Endothelial cell of umbilical vein (primary cell): Measurements from ENCODE around the gene PAPPA2. TPM values are rescaled to one million over a fixed set of nuclear protein-coding genes. Genes with fewer than 3 reads are reported as not detected.

Experiments used
- BruUV-seq: library from RNA; stranded (reverse); fragments of 400-500 nt; replicated peaks from 2 replicates; lab custom pipeline; 2021; lab: Mats Ljungman, UMichigan
- CTCF ChIA-PET: fragments of 300-600, 350-600 bp; sonication (Branson Sonifier 250); formaldehyde crosslinking; loops from one replicate; lab custom pipeline; 2021; ENCODE audit warnings: antibody characterized with exemption, inconsistent platforms; lab: Charles Lee
- POLR2A ChIA-PET: fragments of 300-600, 350-600 bp; sonication (Branson Sonifier 250); formaldehyde crosslinking; loops from one replicate; lab custom pipeline; 2021; ENCODE audit warnings: antibody characterized with exemption, inconsistent platforms; lab: Charles Lee
- DNase-seq: peaks from one replicate; pipeline ENCODE4 v3.0.0-alpha.2; 2011; ENCODE audit warnings: low read depth, low spot score
- FAIRE-seq: peaks from 2 replicates; lab custom pipeline; 2011; peaks lifted over from hg19 to GRCh38; lab: Jason Lieb, UNC
- H2AFZ ChIP-seq: 2 replicates; pipeline ENCODE4 v1.6.0; 2012; ENCODE audit warnings: low read depth, low read length, control low read depth, inconsistent platforms
- H3K27ac ChIP-seq: 2 replicates; pipeline ENCODE4 v1.5.1; 2011; ENCODE audit warnings: low read depth, mild to moderate bottlenecking, control low read depth, low read length, moderate library complexity; ENCODE audit not compliant: insufficient read depth
- H3K27me3 ChIP-seq, 2 experiments: 2 replicates each; pipeline versions ENCODE4 v1.6.0 to v1.6.1; 2011; ENCODE audit warnings: low read length in 2 of 2, mixed read lengths in 1 of 2; ENCODE audit not compliant: control insufficient read depth in 2 of 2, insufficient read depth in 2 of 2
- H3K36me3 ChIP-seq, 2 experiments: 2 replicates in 1 of 2; 3 replicates in 1 of 2; pipeline ENCODE4 v1.5.1; 2011; ENCODE audit warnings: low read length in 2 of 2, mild to moderate bottlenecking in 1 of 2, moderate library complexity in 1 of 2; ENCODE audit not compliant: control insufficient read depth in 2 of 2, insufficient read depth in 2 of 2; ENCODE audit errors: extremely low read depth in 1 of 2
- H3K4me1 ChIP-seq: 3 replicates; pipeline ENCODE4 v1.5.1; 2011; ENCODE audit warnings: mild to moderate bottlenecking, low read length; ENCODE audit not compliant: control insufficient read depth, insufficient read depth; ENCODE audit errors: extremely low read depth
- H3K4me2 ChIP-seq: 2 replicates; pipeline ENCODE4 v1.6.1; 2011; ENCODE audit warnings: low read length, control low read depth, mixed read lengths; ENCODE audit not compliant: insufficient read depth
- H3K4me3 ChIP-seq, 3 experiments: fragments of 200-600 bp in 1 of 3; sonication (generic), shearing (Covaris generic) in 1 of 3; replicated peaks in 1 of 3; 2 replicates each; pipeline ENCODE4 v1.5.1; 2011 to 2016; ENCODE audit warnings: control low read depth in 3 of 3, low read length in 3 of 3, mild to moderate bottlenecking in 2 of 3, inconsistent platforms in 1 of 3, low read depth in 1 of 3, moderate library complexity in 1 of 3; ENCODE audit not compliant: insufficient read depth in 1 of 3
- H3K79me2 ChIP-seq: 2 replicates; pipeline ENCODE4 v1.6.0; 2012; ENCODE audit warnings: low read length, inconsistent platforms; ENCODE audit not compliant: control insufficient read depth, insufficient read depth
- H3K9ac ChIP-seq: replicated peaks from 2 replicates; pipeline ENCODE3; 2011; ENCODE audit warnings: low read length, control low read depth; ENCODE audit not compliant: insufficient read depth; ENCODE audit errors: extremely low read depth
- H3K9me1 ChIP-seq: replicated peaks from 3 replicates; pipeline ENCODE4 v1.6.0; 2011; ENCODE audit warnings: mild to moderate bottlenecking, low read length; ENCODE audit not compliant: control insufficient read depth, insufficient read depth; ENCODE audit errors: extremely low read depth
- H3K9me3 ChIP-seq: replicated peaks from 2 replicates; pipeline ENCODE4 v1.5.1; 2012; ENCODE audit warnings: low read length, inconsistent platforms; ENCODE audit not compliant: control insufficient read depth, insufficient read depth
- H4K20me1 ChIP-seq: replicated peaks from 2 replicates; pipeline ENCODE3; 2011; ENCODE audit warnings: mild to moderate bottlenecking, low read length; ENCODE audit not compliant: control insufficient read depth, insufficient read depth; ENCODE audit errors: extremely low read depth
- CTCF ChIP-seq, 2 donors: IDR thresholded peaks; 1 replicate in 1 of 2; 2 replicates in 1 of 2; pipeline ENCODE4 v1.5.1; 2011; ENCODE audit warnings: low read length in 2 of 2, mild to moderate bottlenecking in 2 of 2, moderate library complexity in 2 of 2, control low read depth in 1 of 2, inconsistent platforms in 1 of 2, low read depth in 1 of 2; ENCODE audit not compliant: insufficient read depth in 1 of 2; ENCODE audit errors: extremely low read depth in 1 of 2
- EZH2 ChIP-seq: IDR thresholded peaks from 2 replicates; pipeline ENCODE4 v1.6.1; 2012; ENCODE audit warnings: borderline replicate concordance, low read depth, mild to moderate bottlenecking, moderate library complexity, low read length, inconsistent platforms; ENCODE audit not compliant: severe bottlenecking
- FOS ChIP-seq: IDR thresholded peaks from 2 replicates; pipeline ENCODE4 v1.6.1; 2011; ENCODE audit warnings: mild to moderate bottlenecking, low read length, moderate library complexity, borderline replicate concordance; ENCODE audit not compliant: insufficient read depth
- JUN ChIP-seq: IDR thresholded peaks from 2 replicates; pipeline ENCODE4 v1.6.1; 2011; ENCODE audit warnings: borderline replicate concordance, low read depth; ENCODE audit not compliant: insufficient read length, insufficient read depth
- dilution Hi-C: fragments of 300-500 bp; cut with MboI; formaldehyde crosslinking; loops from one replicate; pipeline ENCODE4 v1.15.0; 2019; ENCODE audit warnings: low sequenced_read_pairs; ENCODE audit not compliant: extremely low pct_ligation_motif_present
- intact Hi-C: fragments of 100-400 bp; cut with micrococcal nuclease; formaldehyde crosslinking; loops from one replicate; pipeline ENCODE4 v1.10.0; 2022
- polyA plus RNA-seq, 4 experiments: library from polyadenylated mRNA; depleted of rRNA in 3 of 4; stranded (reverse) in 3 of 4; unstranded in 1 of 4; fragments of >200 nt; gene quantifications; 2 replicates each; pipeline versions ENCODE4 v1.2.1 to v1.2.3, GENCODE V29; 2011 to 2012; ENCODE audit warnings: missing spikeins in 1 of 4
- total RNA-seq: library from RNA; stranded (reverse); gene quantifications from 2 replicates; pipeline ENCODE4 v1.2.3, GENCODE V29; 2021

The PAPPA2 gene
- total and polyA plus RNA-seq, 2 donors (not counting 3 experiments of a cell fraction or from before 2014, with no cell fraction given) = not detected

- intact Hi-C loops = no loop called here
- ChIA-PET POLR2A (no interaction called here), CTCF (no interaction called here)
- TF ChIP-seq JUN = no peak
- Histone ChIP-seq H3K9ac (no peak overlapping the region), H3K4me2 (no peak overlapping the region), H3K36me3 (no peaks in the 10 kb centered on the region), H3K27ac (no peak overlapping the region), H3K4me3 (no peak overlapping the region), H3K9me3 (no peaks in the 10 kb centered on the region), H2AFZ (no peak overlapping the region), H3K4me1 (no peaks in the 10 kb centered on the region), H3K79me2 (no peaks in the 10 kb centered on the region), H4K20me1 (no peaks in the 10 kb centered on the region), H3K9me1 (no peaks in the 10 kb centered on the region), H3K27me3 (no peaks in the 10 kb centered on the region)
- dilution Hi-C loops = no loop called here
- no TSS peak for BruUV-seq
- DNase-seq (no peak), FAIRE-seq (no peak)
Measured at GRCh38 chr1:176692988-176693696, 230.2 kb downstream of the PAPPA2 start.

GRCh38 chr1:176693697-176694329 is 230.8 kb downstream of the PAPPA2 start:
- Histone ChIP-seq H3K4me1 (no peaks in the 10 kb centered on the region), H3K4me3 (no peak overlapping the region), H3K9me1 (no peaks in the 10 kb centered on the region), H3K27me3 (no peaks in the 10 kb centered on the region), H3K27ac (no peak overlapping the region), H4K20me1 (no peaks in the 10 kb centered on the region), H2AFZ (no peak overlapping the region), H3K79me2 (no peaks in the 10 kb centered on the region), H3K9me3 (no peaks in the 10 kb centered on the region), H3K4me2 (no peak overlapping the region), H3K36me3 (no peaks in the 10 kb centered on the region), H3K9ac (no peak overlapping the region)
- BruUV-seq = no TSS peak
- FAIRE-seq (no peak), DNase-seq (no peak)
- CTCF ChIA-PET = no interaction called here
- no peak for TF ChIP-seq CTCF (IDR thresholded peaks at IDR 0.05; ENCODE audit: extremely low read depth in 1 of 2, insufficient read depth in 1 of 2, low read depth in 1 of 2, low read length in 2 of 2)
- TF ChIP-seq FOS = peak; percentile 6
- TF ChIP-seq EZH2 = no peak
- dilution Hi-C loops (no loop called here), intact Hi-C loops (no loop called here)
- POLR2A ChIA-PET = no interaction called here
